ENCODE data around the gene ALDH3A2. TPM values are rescaled to one million over a fixed set of nuclear protein-coding genes. Genes with fewer than 3 reads are reported as not detected.

ALDH3A2 gene
- total and polyA plus RNA-seq, 4 donors = 63.3 to 165 (median 80.4) TPM

DNA sequence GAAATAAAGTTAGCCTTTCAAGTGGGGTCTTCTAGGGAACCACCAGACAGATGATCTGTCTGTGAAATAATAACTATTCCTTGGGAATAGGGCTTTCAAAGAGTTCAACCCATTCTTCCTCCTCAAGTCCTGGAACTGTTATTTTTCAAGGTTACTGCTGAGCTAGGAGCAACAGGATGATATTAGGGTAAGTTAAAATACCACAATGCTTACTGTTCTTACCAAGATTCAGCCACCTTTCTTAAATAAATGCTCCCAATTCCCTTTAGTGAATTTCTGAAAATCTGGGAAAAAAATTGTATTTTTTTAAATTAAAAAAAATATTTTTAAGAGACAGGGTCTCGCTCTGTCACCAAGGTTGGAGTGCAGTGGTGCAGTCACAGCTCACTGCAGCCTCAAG is 26.9 kb upstream of the ALDH3A2 start:
- no peaks in the 10 kb centered on the region for H3K36me3 ChIP-seq (ENCODE audit: control insufficient read depth in 4 of 4, insufficient read depth in 3 of 4, low read depth in 1 of 4, low read length in 3 of 4)
- H3K27ac ChIP-seq (ENCODE audit: low read depth in 1 of 2, low read length in 2 of 2) = no peak overlapping the region
- H3K9ac ChIP-seq (ENCODE audit: low read depth in 1 of 2, low read length in 2 of 2) = no peak overlapping the region
- peaks cover 0 to 6% (median 2%) of the 10 kb centered on the region in 4 donors for H3K4me1 ChIP-seq (ENCODE audit: control insufficient read depth in 4 of 4, insufficient read depth in 4 of 4, low read length in 3 of 4)
- 98% methylated on average over 1 of the region's 1 CpG for WGBS
- H3K9me3 ChIP-seq (ENCODE audit: control insufficient read depth in 4 of 4, low read length in 3 of 4) = peaks cover 3 to 27% (median 12%) of the 10 kb centered on the region in 4 donors
- TF ChIP-seq NR2F2 (IDR thresholded peaks at IDR 0.05) = no peak
- no peak for TF ChIP-seq ZBTB33 (IDR thresholded peaks at IDR 0.05)
- no peak for TF ChIP-seq RXRA (IDR thresholded peaks at IDR 0.05)
- TF ChIP-seq TAF1 (conservative IDR thresholded peaks at IDR 0.05) = no peak
- no peak for TF ChIP-seq RAD21 (IDR thresholded peaks at IDR 0.05)
- no peak for TF ChIP-seq GABPA (IDR thresholded peaks at IDR 0.05 in 1 of 2, conservative IDR thresholded peaks at IDR 0.05 in 1 of 2)
- TF ChIP-seq YY1 (IDR thresholded peaks at IDR 0.05) = no peak
- no peak for TF ChIP-seq EGR1 (IDR thresholded peaks at IDR 0.05; ENCODE audit: low read depth in 2 of 2)
- no peak for TF ChIP-seq HNF4G (IDR thresholded peaks at IDR 0.05)
- TF ChIP-seq ATF3 (IDR thresholded peaks at IDR 0.05) = no peak
- no peak for TF ChIP-seq HNF4A (conservative IDR thresholded peaks at IDR 0.05)
- no peak for TF ChIP-seq JUND (IDR thresholded peaks at IDR 0.05)
- no peak for TF ChIP-seq FOXA2 (IDR thresholded peaks at IDR 0.05)
- TF ChIP-seq, protein P1, sequence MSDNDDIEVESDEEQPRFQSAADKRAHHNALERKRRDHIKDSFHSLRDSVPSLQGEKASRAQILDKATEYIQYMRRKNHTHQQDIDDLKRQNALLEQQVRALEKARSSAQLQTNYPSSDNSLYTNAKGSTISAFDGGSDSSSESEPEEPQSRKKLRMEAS (IDR thresholded peaks at IDR 0.05) = no peak
- TF ChIP-seq FOXA1 (IDR thresholded peaks at IDR 0.05) = no peak
- TF ChIP-seq, protein P2, sequence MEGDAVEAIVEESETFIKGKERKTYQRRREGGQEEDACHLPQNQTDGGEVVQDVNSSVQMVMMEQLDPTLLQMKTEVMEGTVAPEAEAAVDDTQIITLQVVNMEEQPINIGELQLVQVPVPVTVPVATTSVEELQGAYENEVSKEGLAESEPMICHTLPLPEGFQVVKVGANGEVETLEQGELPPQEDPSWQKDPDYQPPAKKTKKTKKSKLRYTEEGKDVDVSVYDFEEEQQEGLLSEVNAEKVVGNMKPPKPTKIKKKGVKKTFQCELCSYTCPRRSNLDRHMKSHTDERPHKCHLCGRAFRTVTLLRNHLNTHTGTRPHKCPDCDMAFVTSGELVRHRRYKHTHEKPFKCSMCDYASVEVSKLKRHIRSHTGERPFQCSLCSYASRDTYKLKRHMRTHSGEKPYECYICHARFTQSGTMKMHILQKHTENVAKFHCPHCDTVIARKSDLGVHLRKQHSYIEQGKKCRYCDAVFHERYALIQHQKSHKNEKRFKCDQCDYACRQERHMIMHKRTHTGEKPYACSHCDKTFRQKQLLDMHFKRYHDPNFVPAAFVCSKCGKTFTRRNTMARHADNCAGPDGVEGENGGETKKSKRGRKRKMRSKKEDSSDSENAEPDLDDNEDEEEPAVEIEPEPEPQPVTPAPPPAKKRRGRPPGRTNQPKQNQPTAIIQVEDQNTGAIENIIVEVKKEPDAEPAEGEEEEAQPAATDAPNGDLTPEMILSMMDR (IDR thresholded peaks at IDR 0.05; ENCODE audit: low read depth, low read length, missing input control) = no peak
- no peak for TF ChIP-seq REST (IDR thresholded peaks at IDR 0.05)
- TF ChIP-seq SP1 (IDR thresholded peaks at IDR 0.05) = no peak
- DNase-seq (ENCODE audit: low spot score) = no peak
- no peaks in the 10 kb centered on the region for H3K27me3 ChIP-seq (ENCODE audit: control insufficient read depth in 4 of 4, insufficient read depth in 4 of 4, low read length in 3 of 4)
- no peak overlapping the region for H3K4me3 ChIP-seq (ENCODE audit: low read depth in 1 of 3, low read length in 3 of 3)

Measured in liver (tissue), 9 donors.